ENCODE data around the gene NR1H2. TPM values are rescaled to one million over a fixed set of nuclear protein-coding genes. Genes with fewer than 3 reads are reported as not detected.
A peak's percentile ranks its signal among the peaks of the same experiment; 100 is the strongest.

The NR1H2 gene
- total and polyA plus RNA-seq, 10 of the 15 experiments (the other 5 are each of a cell fraction or from before 2014, with no cell fraction given): 0.05 to 54.2 (median 35.1) TPM

DNA sequence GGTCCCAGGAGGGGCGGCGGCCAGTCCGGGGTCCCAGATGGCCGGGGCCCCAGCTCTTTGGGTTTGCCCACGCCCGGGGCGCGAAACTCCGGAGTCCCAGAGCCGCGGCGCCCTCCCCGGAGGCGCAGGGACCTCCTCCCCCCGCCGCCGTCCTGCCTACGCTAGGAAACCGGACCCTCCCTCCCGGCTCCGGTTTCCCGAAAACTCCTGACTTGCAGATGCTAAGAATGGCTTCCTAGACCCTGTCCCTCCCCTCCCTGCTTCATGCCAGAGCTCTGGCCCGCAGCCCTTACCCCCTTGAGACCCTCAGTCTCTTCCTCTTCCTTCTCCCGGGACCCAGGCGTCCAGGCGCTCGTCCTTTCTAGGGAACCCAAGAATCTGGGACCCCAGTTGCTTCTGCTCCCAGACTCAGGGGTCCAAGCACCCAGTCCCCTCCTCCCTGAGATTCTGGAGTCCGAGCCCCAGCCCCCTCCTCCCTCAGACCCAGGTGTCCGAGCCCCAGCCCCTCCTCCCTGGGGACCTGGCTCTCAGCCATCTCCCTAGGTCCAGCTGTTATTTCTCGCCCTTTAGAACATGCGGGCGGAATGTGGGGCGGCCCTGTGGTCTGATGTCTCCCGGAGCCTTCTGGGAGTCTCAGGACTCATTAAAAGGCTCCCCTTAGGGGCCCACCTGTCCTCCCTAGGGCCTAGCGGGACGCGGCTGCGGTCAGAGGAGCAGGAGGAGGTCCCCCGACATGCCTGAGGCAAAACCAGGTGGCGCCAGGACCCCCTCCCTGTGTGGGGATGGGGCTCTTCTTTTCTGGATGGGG lies 56.2 kb downstream of the NR1H2 start, which contains the start of gene MYBPC2:
Gene MYBPC2 (plus strand): TSS at position 672 of the 808 bp plus-strand sequence. CDS start 62 bp downstream, at position 734.
- FAIRE-seq: no peak
- TF ChIP-seq LARP7 (IDR thresholded peaks at IDR 0.05) (no peak), MEF2B (IDR thresholded peaks at IDR 0.05; ENCODE audit: partially characterized antibody, poor library complexity, severe bottlenecking) (peak; percentile 82), ESRRA (IDR thresholded peaks at IDR 0.05; ENCODE audit: low read length) (no peak), FOXK2 (IDR thresholded peaks at IDR 0.05) (no peak), CBX3 (IDR thresholded peaks at IDR 0.05; ENCODE audit: borderline replicate concordance, low read depth) (no peak), TCF3 (IDR thresholded peaks at IDR 0.05; ENCODE audit: borderline replicate concordance, insufficient read depth, low read depth, low read length) (no peak), EED (IDR thresholded peaks at IDR 0.05; ENCODE audit: low read depth) (peak; percentile 58; the same call in 1 of the 2 replicates), RBBP5 (conservative IDR thresholded peaks at IDR 0.05) (no peak), PAX5 (IDR thresholded peaks at IDR 0.05; ENCODE audit: borderline replicate concordance, low read depth, low read length) (no peak), SREBF1 (IDR thresholded peaks at IDR 0.05; ENCODE audit: low read length) (no peak), POU2F2 (IDR thresholded peaks at IDR 0.05; ENCODE audit: borderline replicate concordance, low read depth, low read length) (no peak), ZZZ3 (IDR thresholded peaks at IDR 0.05; ENCODE audit: control insufficient read depth, insufficient read length, low read depth) (no peak), HDGF (IDR thresholded peaks at IDR 0.05) (no peak), ZNF217 (IDR thresholded peaks at IDR 0.05) (no peak), CBFB (IDR thresholded peaks at IDR 0.05; ENCODE audit: low read depth) (no peak), RFX5 (IDR thresholded peaks at IDR 0.05; ENCODE audit: low read depth, low read length) (no peak; the same call in 1 of the 2 replicates), KLF5 (IDR thresholded peaks at IDR 0.05; ENCODE audit: partially characterized antibody) (no peak), ZBED1 (IDR thresholded peaks at IDR 0.05; ENCODE audit: borderline replicate concordance) (no peak), STAT3 (IDR thresholded peaks at IDR 0.05; ENCODE audit: low read depth, low read length) (no peak), ZNF274 (IDR thresholded peaks at IDR 0.05; ENCODE audit: insufficient read depth, insufficient read length) (no peak), SMARCA5 (IDR thresholded peaks at IDR 0.05) (no peak), ZSCAN29 (IDR thresholded peaks at IDR 0.05) (no peak), NBN (IDR thresholded peaks at IDR 0.05) (0 out of 2 replicates have a peak, but pooled peaks have one; percentile 23)
- TF ChIP-seq, protein P1, sequence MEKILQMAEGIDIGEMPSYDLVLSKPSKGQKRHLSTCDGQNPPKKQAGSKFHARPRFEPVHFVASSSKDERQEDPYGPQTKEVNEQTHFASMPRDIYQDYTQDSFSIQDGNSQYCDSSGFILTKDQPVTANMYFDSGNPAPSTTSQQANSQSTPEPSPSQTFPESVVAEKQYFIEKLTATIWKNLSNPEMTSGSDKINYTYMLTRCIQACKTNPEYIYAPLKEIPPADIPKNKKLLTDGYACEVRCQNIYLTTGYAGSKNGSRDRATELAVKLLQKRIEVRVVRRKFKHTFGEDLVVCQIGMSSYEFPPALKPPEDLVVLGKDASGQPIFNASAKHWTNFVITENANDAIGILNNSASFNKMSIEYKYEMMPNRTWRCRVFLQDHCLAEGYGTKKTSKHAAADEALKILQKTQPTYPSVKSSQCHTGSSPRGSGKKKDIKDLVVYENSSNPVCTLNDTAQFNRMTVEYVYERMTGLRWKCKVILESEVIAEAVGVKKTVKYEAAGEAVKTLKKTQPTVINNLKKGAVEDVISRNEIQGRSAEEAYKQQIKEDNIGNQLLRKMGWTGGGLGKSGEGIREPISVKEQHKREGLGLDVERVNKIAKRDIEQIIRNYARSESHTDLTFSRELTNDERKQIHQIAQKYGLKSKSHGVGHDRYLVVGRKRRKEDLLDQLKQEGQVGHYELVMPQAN (conservative IDR thresholded peaks at IDR 0.05): no peak
- TF ChIP-seq, protein P2, sequence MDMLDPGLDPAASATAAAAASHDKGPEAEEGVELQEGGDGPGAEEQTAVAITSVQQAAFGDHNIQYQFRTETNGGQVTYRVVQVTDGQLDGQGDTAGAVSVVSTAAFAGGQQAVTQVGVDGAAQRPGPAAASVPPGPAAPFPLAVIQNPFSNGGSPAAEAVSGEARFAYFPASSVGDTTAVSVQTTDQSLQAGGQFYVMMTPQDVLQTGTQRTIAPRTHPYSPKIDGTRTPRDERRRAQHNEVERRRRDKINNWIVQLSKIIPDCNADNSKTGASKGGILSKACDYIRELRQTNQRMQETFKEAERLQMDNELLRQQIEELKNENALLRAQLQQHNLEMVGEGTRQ (IDR thresholded peaks at IDR 0.05; ENCODE audit: borderline replicate concordance, low read depth, low read length): no peak

More for the DNA sequence above, 56.2 kb downstream of the NR1H2 start, which contains the start of gene MYBPC2:
- no peaks in the 10 kb centered on the region for H3K9me3 ChIP-seq (replicated peaks; ENCODE audit: control insufficient read depth, insufficient read depth, low read length)
- H3K36me3 ChIP-seq (ENCODE audit: control insufficient read depth in 2 of 2, insufficient read depth in 2 of 2, low read length in 1 of 2): no peaks in the 10 kb centered on the region
- peaks cover 0 to 4% of the 10 kb centered on the region in 2 experiments; a peak in 1 of 4 replicates for H3K27me3 ChIP-seq (replicated peaks in 1 of 2; ENCODE audit: control insufficient read depth in 2 of 2, insufficient read depth in 2 of 2, low read length in 1 of 2)
- peak within 1 kb of the TSS; percentile 71 for H3K4me3 ChIP-seq
- in situ Hi-C loops (cut with MboI): no loop called here
- no peaks in the 10 kb centered on the region for H3K79me2 ChIP-seq (ENCODE audit: control insufficient read depth, insufficient read depth, low read length)
- DNase-seq (ENCODE audit: low read depth, low spot score) (no peak), ATAC-seq (peak; percentile 24)
- ChIA-PET POLR2A (interaction anchor here (0.9 to 1.5 kb wide), 4 partner anchors 12 to 75 kb away, joined by 3 to 4 read pairs (median 3); partner anchors contain the start of gene SPIB), CTCF (interaction anchor here (0.9 to 1.5 kb wide), 2 partner anchors 28 to 67 kb away, joined by 3 to 5 read pairs; partner anchors contain the start of gene NAPSA), SMC1A (ENCODE audit: uncharacterized antibody, unreplicated experiment) (interaction anchor here (0.6 to 1.1 kb wide), 3 partner anchors 28 to 966 kb away, joined by 3 to 4 read pairs (median 3); no protein-coding TSS in a partner anchor), RAD21 (ENCODE audit: unreplicated experiment) (interaction anchor here (0.6 to 1.5 kb wide), 4 partner anchors 28 to 75 kb away, joined by 3 read pairs; no protein-coding TSS in a partner anchor)
- H3K4me2 ChIP-seq (ENCODE audit: control insufficient read depth, insufficient read depth): peak within 1 kb of the TSS; percentile 100
- 9% methylated on average over 18 of the region's 40 CpGs for WGBS (ENCODE audit: insufficient coverage, insufficient replicate concordance, low lambda C conversion rate, missing lambda C conversion rate)
- no peaks in the 10 kb centered on the region for H4K20me1 ChIP-seq (ENCODE audit: control insufficient read depth, insufficient read depth)
- intact Hi-C loops (cut with micrococcal nuclease; ENCODE audit: unreplicated experiment): loop anchor here (2.0 to 5.0 kb wide), 2 partner anchors 14 to 85 kb away; partner anchors contain the start of gene SPIB
- H3K27ac ChIP-seq (ENCODE audit: control insufficient read depth, insufficient read depth): peak within 1 kb of the TSS; percentile 82
- peaks cover 56% of the 10 kb centered on the region for H3K4me1 ChIP-seq (ENCODE audit: control insufficient read depth, insufficient read depth, low read length)
- BruUV-seq (replicated peaks): no TSS peak
- H3K9ac ChIP-seq (ENCODE audit: control insufficient read depth, insufficient read depth, low read length): peak within 1 kb of the TSS; percentile 77
- H2AFZ ChIP-seq (ENCODE audit: control insufficient read depth, low read depth, low read length): peak within 1 kb of the TSS; percentile 81

Data from GM12878 (cell line).